Stimulated activated CD4-positive, alpha-beta T cell treated with anti-CD3 and anti-CD28 coated beads, Interleukin-1b, Interleukin-23, amount 100 ng/mL, for 48 hours (primary cell): ENCODE measurements around the gene FREM2.

Source experiments
- DNase-seq: peaks from one replicate; pipeline ENCODE4 v3.0.0-alpha.2; 2020

Gene FREM2

DNA sequence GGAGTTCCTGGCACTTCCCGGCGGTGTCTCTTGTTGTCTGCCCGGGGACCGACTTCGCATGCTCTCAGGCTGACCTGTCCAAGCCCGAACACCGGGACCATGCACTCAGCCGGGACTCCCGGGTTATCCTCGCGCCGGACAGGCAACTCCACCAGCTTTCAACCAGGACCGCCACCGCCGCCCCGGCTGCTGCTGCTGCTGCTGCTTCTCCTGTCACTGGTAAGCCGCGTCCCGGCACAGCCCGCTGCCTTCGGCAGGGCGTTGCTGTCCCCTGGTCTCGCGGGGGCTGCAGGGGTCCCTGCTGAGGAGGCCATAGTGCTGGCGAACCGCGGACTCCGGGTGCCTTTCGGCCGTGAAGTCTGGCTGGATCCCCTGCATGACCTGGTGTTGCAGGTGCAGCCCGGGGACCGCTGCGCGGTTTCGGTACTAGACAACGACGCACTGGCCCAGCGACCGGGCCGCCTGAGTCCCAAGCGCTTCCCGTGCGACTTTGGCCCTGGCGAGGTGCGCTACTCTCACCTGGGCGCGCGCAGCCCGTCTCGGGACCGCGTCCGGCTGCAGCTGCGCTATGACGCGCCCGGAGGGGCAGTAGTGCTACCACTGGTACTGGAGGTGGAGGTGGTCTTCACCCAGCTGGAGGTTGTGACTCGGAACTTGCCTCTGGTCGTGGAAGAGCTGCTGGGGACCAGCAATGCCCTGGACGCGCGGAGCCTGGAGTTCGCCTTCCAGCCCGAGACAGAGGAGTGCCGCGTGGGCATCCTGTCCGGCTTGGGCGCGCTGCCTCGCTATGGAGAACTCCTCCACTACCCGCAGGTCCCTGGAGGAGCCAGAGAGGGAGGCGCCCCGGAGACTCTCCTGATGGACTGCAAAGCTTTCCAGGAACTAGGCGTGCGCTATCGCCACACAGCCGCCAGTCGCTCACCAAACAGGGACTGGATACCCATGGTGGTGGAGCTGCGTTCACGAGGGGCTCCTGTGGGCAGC, 661 bp downstream of the FREM2 start:
- DNase-seq: no peak

GRCh38 chr13:38688674-38689073, 1.8 kb downstream of the FREM2 start:
- no peak for DNase-seq

DNA sequence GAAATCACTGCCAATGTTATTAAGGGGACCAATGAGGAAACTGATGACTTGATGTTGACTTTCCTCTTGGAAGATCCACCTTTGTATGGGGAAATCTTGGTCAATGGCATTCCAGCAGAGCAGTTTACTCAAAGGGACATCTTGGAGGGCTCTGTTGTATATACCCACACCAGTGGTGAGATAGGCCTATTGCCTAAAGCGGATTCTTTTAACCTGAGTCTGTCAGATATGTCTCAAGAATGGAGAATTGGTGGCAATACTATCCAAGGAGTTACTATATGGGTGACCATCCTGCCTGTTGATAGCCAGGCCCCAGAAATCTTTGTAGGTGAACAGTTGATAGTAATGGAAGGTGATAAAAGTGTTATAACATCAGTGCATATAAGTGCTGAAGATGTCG, 3.4 kb downstream of the FREM2 start:
- DNase-seq: no peak

GRCh38 chr13:38693168-38693567, 6.3 kb downstream of the FREM2 start:
- DNase-seq: no peak

DNA sequence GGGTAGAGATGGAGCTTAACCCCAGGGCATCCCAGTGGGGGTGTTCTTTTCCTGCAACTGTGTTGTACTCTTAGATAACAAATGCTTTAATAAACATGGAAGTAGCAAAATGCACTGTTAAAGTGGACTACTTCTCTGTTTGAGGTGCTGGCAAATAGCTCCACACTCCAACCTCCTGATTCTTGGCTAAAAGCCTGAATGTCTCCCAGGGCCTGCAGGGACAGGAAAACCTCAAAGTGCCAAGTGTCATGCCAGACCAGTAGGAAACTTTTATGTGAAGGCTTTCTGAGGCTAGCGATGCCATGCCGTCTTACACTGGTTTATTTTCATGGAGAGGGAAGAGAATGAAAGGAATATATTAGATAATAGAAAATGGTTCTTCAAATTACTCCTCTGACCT, 6.8 kb downstream of the FREM2 start:
- DNase-seq: no peak

- no peak for DNase-seq
Measured at GRCh38 chr13:38697197-38697596, 10.3 kb downstream of the FREM2 start.

DNA sequence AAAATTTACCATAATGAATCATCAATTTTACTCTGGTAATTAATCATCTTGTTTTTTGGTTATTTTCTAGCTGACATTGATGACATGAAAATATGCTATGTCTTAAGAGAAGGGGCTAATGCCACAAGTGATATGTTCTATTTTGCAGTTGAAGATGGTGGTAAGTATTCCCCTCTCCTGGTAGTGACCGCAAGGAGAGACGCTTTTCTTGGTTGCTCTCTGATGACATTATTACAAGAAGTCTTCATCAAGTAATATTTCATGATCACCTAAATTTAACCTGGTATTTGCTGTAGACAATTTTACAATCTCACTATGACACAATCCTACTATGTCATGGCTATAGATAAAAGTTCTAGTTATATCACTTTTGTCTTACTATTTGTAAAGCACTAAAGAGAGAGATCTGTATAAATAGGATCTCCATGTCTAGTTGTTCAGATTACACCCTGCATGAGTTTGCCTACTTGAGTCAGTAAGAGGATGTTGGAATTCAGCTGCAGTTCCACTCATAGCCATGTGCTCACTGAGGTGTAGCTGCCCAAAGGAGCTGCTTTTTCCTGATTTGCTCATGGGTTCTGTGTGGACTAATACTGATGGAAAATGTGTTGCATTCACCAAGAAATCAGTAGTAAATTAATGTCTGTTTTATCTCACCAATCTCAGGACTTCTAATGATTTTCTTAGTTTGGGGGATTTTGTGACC, 10.9 kb downstream of the FREM2 start:
- DNase-seq: no peak

DNA sequence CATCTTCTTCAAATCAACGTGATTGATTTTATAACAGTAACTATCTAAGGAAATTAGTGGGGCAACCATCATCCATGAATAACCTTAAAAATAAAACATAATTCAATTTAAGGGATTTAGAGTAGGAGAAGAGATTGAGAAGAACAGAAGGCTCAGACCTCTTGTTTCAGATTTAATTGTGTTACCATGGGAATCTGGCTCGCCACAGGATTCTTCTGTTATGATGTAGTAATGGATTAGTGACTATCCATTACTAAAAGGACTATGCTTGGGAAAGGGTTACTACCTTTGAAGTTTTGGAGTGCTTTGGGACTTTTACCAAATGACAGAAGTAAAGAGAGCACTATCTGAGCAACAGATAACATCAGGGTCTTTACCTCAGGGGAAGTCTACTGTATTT, 13.2 kb downstream of the FREM2 start:
- DNase-seq: no peak

DNA sequence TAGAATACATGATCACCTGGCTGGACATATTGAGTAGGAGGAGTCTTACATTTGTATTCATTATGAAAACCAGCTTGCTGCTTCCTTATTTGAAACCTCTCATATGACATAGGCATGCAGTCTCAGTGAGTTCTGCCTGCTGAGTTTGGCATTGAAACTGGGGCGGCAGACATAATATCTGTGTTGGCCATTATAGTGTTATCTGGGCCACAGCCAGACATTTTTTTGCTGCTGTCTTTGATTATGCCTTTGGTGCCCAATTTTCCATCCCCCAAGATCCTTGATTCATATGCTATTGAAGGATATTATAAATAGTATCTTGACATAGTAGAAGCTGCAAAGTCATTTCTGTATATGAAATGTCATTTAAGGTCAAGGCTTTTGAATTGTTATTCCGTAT, 15.8 kb downstream of the FREM2 start:
- DNase-seq: no peak

DNA sequence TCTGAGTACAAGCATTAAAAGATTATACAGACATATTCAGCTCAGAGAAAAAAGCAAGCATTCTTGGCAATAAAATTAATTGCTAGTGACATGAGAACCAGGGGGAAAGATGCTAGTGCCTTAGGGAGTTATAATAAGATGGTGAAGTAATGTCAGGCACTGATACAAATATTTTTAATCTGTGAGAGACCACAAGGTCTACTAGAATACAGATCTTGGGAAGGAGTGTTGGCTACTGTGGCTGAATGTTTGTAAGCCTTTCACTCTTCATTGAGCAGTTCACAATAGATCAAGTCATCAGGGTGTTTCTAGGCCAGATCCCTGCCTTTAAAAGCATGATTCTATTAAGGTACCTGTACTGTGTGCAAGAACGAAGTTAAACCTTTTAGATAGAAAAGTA, 16.4 kb downstream of the FREM2 start:
- no peak for DNase-seq

GRCh38 chr13:38705365-38705764, 18.5 kb downstream of the FREM2 start:
- DNase-seq: no peak

DNA sequence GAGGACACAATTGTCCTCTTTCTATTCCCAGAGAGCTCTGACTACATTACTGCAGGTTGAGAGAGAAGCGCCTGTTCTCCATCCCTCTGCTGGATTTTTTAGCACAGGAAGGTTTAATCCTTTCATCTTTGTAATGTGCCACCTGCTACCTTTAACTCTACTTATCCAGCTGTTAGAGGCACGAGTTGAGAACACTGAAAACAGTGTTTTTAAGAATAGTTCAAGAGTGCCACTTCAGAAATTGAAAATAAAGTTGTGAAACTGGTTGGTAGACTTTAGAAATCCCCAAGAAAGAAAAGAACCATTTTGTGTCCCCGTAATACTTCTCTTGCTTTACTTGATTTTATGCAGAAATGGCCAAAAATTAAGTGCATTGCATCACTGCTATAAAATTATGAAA, 20.6 kb downstream of the FREM2 start:
- no peak for DNase-seq

DNA sequence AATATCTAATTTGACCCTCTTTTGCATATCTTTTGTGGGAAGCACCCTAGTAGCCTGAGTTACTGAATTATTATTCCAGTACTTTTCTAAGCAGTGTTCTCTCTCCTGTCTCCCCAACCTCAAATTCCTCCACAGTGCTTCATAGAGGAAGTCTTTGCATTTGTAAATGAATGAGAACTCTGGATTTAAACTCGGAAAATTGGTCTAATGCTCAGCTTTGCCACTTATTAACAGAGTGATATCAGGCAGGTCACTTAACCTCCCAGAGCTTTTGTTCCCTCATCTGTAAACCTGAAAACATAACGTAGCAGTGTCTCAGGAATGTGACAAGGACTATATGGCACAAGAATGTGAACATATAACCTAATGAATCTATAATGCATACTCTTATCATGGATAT, 26.2 kb downstream of the FREM2 start:
- no peak for DNase-seq

DNA sequence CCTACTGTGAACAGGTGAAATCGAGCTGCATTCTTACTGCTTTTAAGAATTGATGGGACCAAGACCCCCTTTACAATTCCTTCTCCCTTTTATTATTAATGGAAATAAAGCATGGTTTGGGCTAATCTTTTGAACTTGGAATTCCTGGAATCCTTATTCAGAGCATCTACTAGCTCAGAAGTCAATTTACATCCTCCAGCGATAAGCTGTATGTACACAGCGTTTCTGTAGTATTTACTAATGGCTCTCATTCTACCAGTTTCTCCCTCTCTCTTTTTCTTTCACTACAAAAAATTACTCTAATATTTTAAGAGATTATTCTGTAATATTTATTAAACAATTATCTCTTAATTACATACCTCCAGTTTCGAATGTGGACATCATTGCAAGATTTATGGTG, 31.5 kb downstream of the FREM2 start:
- no peak for DNase-seq

DNA sequence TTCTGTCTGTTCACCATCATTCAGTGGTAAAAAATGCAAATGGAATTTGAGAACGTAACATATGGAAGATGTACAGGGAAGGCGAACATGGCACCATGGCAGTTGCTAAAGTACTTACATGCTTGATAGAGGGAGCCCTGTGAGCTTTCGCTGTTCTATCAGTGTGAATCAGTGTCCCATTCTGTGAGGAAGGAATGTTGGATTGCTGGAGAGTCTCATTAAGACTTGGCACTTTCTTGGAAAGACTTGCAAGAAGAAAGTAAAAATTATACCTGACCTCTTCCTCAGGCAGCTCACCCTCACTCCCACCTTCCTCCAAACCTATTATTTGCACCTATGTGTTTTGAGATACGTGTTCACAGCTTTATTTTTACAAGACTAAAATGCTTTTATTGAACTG, 43.5 kb downstream of the FREM2 start:
- no peak for DNase-seq

- DNase-seq: no peak
Measured at GRCh38 chr13:38733146-38733545, 46.3 kb downstream of the FREM2 start.

DNA sequence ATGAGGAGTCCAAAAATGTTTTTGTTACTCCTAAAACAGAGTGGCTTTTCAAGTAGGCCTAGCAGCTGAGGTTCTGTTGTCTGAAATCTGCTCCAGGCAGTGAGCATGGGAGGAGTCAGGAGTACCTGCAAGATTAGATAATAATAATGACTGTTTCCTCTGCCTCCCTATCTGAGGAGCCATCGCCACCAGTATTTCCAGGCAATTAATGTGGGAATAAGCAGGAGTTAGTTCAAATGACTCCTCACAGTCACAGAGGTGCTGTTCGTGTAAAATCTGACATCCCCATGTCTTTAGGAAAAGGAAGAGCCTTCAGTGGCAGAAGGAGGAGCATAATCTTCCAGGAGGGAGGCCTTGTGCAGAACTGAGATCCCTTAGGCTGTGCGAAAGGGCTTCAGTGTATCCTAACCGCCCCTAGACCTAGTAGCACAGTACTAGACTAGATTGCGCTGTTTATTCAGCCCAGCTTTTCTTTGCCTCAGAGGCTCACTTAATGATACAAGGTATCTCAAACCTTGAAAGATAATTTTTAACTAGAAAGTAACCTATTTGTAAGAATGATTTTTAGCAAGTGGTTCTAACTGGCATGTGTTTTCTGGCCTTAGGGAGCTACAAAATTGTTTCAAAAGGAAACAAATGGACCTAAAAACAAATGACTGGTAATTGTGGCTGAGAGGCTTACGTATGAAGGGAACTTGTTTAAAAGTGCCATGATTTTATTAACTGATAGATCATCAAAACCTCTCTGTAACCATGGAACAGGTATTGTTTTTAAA, 49.0 kb downstream of the FREM2 start:
- no peak for DNase-seq

DNA sequence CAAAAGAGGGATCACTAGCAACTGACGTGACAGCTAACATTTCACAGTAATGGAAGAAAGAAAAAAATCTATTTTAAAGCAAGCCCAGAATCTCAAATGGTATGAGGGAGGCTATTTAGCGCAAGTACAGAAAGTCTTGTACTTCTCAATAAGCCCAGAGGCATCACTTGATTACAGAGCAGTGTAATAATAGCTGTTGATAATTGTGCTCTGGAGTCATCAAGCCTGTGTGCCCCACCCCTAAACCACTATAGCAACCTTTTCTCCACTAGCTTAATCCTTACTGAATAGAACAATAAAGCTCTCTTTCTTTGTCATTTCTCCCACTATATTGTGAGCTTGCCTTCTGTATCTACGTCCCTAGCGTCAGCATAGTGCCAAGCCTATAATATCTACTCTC, 56.6 kb downstream of the FREM2 start:
- no peak for DNase-seq

- no peak for DNase-seq
Measured at GRCh38 chr13:38752686-38753085, 65.8 kb downstream of the FREM2 start.

DNA sequence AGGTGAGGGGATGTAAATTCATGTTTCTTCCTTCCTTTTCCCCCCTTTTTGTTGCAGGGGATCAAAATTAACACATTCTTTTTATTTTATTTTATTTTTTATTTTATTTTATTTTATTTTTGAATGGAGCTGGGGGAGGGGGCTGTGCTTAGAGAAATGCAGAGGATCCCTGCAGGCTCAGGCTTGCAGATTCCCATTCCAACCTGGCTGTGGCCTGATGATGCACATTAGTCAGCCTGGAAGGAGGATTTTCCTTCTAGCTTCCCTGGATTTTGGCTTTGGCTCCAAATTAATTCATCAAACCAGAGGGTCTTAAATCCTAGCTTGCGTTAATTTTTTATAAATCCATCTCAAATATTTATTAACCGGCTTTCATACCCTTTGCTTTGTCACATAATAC, 67.0 kb downstream of the FREM2 start:
- no peak for DNase-seq

GRCh38 chr13:38755793-38756192, 68.9 kb downstream of the FREM2 start:
- no peak for DNase-seq

GRCh38 chr13:38758277-38758676, 71.4 kb downstream of the FREM2 start:
- DNase-seq: no peak

DNA sequence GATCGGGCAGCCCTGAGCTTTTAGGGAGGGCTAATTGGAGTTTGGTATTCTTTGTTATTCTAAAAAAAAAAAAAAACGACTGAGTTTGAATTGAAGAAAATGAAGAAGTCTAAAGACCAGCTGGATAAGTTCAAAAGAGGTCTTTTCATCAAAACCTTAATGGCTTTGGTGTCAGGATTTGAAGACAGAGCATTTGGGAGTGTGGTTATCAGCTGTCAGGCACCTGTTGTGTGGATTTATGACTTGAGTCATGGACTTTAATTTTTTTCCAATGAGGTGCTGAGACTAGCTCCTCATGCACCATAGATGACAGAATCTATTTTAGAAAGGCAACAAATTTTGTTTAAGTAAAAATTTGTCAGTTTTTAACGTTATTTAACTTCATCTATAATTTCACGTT, 72.5 kb downstream of the FREM2 start:
- DNase-seq: no peak
